OCI-LY3 (cell line): ENCODE results near the gene VPS54.

Experiments used
- EZH2phosphoT487 ChIP-seq: fragments of 200-600 bp; shearing (Covaris generic); IDR thresholded peaks from 2 replicates; pipeline ENCODE4 v1.6.1; 2018; ENCODE audit warnings: antibody characterized with exemption, mixed run types, low read depth
- TF ChIP-seq, protein P1 (sequence below): fragments of 200-600, 300-600 bp; sonication (generic); IDR thresholded peaks from 2 replicates; pipeline ENCODE4 v1.5.1; 2014; ENCODE audit warnings: antibody characterized with exemption, low read length, low read depth

GRCh38 chr2:64018701-64019082, 536 bp downstream of the VPS54 start:
- TF ChIP-seq, protein P1, sequence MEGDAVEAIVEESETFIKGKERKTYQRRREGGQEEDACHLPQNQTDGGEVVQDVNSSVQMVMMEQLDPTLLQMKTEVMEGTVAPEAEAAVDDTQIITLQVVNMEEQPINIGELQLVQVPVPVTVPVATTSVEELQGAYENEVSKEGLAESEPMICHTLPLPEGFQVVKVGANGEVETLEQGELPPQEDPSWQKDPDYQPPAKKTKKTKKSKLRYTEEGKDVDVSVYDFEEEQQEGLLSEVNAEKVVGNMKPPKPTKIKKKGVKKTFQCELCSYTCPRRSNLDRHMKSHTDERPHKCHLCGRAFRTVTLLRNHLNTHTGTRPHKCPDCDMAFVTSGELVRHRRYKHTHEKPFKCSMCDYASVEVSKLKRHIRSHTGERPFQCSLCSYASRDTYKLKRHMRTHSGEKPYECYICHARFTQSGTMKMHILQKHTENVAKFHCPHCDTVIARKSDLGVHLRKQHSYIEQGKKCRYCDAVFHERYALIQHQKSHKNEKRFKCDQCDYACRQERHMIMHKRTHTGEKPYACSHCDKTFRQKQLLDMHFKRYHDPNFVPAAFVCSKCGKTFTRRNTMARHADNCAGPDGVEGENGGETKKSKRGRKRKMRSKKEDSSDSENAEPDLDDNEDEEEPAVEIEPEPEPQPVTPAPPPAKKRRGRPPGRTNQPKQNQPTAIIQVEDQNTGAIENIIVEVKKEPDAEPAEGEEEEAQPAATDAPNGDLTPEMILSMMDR: no peak
- TF ChIP-seq EZH2phosphoT487: no peak
